WTC11 (cell line): ENCODE results near the gene CASP2. TPM values are rescaled to one million over a fixed set of nuclear protein-coding genes. Genes with fewer than 3 reads are reported as not detected.

Source experiments
- ATAC-seq: fragments of 200-7000 bp; cut with Tn5 transposase; 2 replicates; pipeline ENCODE4 v1.10.0; 2021; ENCODE audit warnings: mild to moderate bottlenecking, moderate library complexity
- CTCF ChIA-PET: fragments of 300-600 bp; sonication (Branson Sonifier 250); formaldehyde crosslinking; loops from one replicate; lab custom pipeline; 2021; ENCODE audit warnings: antibody characterized with exemption; lab: Charles Lee
- POLR2A ChIA-PET: fragments of 350-600 bp; sonication (Branson Sonifier 250); formaldehyde crosslinking; loops from one replicate; lab custom pipeline; 2021; ENCODE audit warnings: antibody characterized with exemption; lab: Charles Lee
- DNase-seq: peaks from one replicate; pipeline ENCODE4 v3.0.0; 2021; ENCODE audit warnings: low spot score
- H3K27ac Mint-ChIP-seq: 2 replicates; pipeline ENCODE4 v1.8.0; 2021; ENCODE audit warnings: mixed read lengths
- H3K27me3 Mint-ChIP-seq: 2 replicates; pipeline ENCODE4 v1.8.0; 2021; ENCODE audit warnings: low read depth, mild to moderate bottlenecking, moderate library complexity, mixed read lengths
- H3K36me3 Mint-ChIP-seq: 2 replicates; pipeline ENCODE4 v1.8.0; 2021; ENCODE audit warnings: mixed read lengths
- H3K4me1 Mint-ChIP-seq: 2 replicates; pipeline ENCODE4 v1.8.0; 2022; ENCODE audit warnings: mixed read lengths
- H3K4me3 Mint-ChIP-seq: 2 replicates; pipeline ENCODE4 v1.8.0; 2021; ENCODE audit warnings: mild to moderate bottlenecking, moderate library complexity, mixed read lengths
- H3K9me3 Mint-ChIP-seq: 2 replicates; pipeline ENCODE4 v1.8.0; 2021; ENCODE audit warnings: mixed read lengths
- FOXJ3 ChIP-seq: sonication (generic); formaldehyde crosslinking; IDR thresholded peaks from 2 replicates; pipeline ENCODE4 v1.9.0; 2021; ENCODE audit warnings: missing genetic modification reagents, mild to moderate bottlenecking, borderline replicate concordance
- FOXK1 ChIP-seq: sonication (generic); formaldehyde crosslinking; IDR thresholded peaks from 2 replicates; pipeline ENCODE4 v1.8.0; 2022; ENCODE audit warnings: mild to moderate bottlenecking, moderate library complexity, missing genetic modification reagents
- MYBL2 ChIP-seq: sonication (generic); formaldehyde crosslinking; IDR thresholded peaks from 2 replicates; pipeline ENCODE4 v1.8.1; 2023; ENCODE audit warnings: mild to moderate bottlenecking, moderate library complexity, missing genetic modification reagents
- NR1H2 ChIP-seq: sonication (generic); formaldehyde crosslinking; IDR thresholded peaks from 2 replicates; pipeline ENCODE4 v1.9.0; 2021; ENCODE audit warnings: mild to moderate bottlenecking, moderate library complexity, missing genetic modification reagents
- SOX15 ChIP-seq: fragments of 250-450 bp; sonication (Bioruptor Pico); IDR thresholded peaks from 2 replicates; pipeline ENCODE4 v1.9.0; 2021; ENCODE audit warnings: mild to moderate bottlenecking
- TEAD1 ChIP-seq: sonication (generic); formaldehyde crosslinking; IDR thresholded peaks from 2 replicates; pipeline ENCODE4 v1.8.0; 2022; ENCODE audit warnings: mild to moderate bottlenecking, missing genetic modification reagents
- ZBTB21 ChIP-seq: sonication (generic); formaldehyde crosslinking; IDR thresholded peaks from 2 replicates; pipeline ENCODE4 v1.8.1; 2023; ENCODE audit warnings: mild to moderate bottlenecking, missing genetic modification reagents, borderline replicate concordance
- ZNF219 ChIP-seq: sonication (generic); formaldehyde crosslinking; IDR thresholded peaks from 2 replicates; pipeline ENCODE4 v1.8.0; 2023; ENCODE audit warnings: missing genetic modification reagents, mild to moderate bottlenecking, borderline replicate concordance
- total RNA-seq: library from RNA; stranded (reverse); gene quantifications from 3 replicates; pipeline ENCODE4 v1.2.3, GENCODE V29; 2021
- TF ChIP-seq, protein P1 (sequence below): sonication (generic); formaldehyde crosslinking; IDR thresholded peaks from 2 replicates; pipeline ENCODE4 v1.8.0; 2022; ENCODE audit warnings: mild to moderate bottlenecking, missing genetic modification reagents
- TF ChIP-seq, protein P2 (sequence below): fragments of 250-450 bp; sonication (Bioruptor Pico); IDR thresholded peaks from 2 replicates; pipeline ENCODE4 v1.8.0; 2021; ENCODE audit warnings: mild to moderate bottlenecking
- TF ChIP-seq, protein P3 (sequence below): fragments of 250-450 bp; sonication (Bioruptor Pico); IDR thresholded peaks from 2 replicates; pipeline ENCODE4 v2.1.2; 2022; ENCODE audit warnings: mild to moderate bottlenecking, moderate library complexity
- TF ChIP-seq, protein P4 (sequence below): fragments of 250-450 bp; sonication (Bioruptor Pico); IDR thresholded peaks from 2 replicates; pipeline ENCODE4 v1.9.0; 2021; ENCODE audit warnings: moderate library complexity, mild to moderate bottlenecking, inconsistent platforms, borderline replicate concordance
- TF ChIP-seq, protein P5 (sequence below): fragments of 250-450 bp; sonication (Bioruptor Pico); conservative IDR thresholded peaks from 2 replicates; pipeline ENCODE4 v1.9.0; 2021; ENCODE audit warnings: mild to moderate bottlenecking
- TF ChIP-seq, protein P6 (sequence below): fragments of 200-600 bp; IDR thresholded peaks from 2 replicates; pipeline ENCODE4 v1.8.0; 2022; ENCODE audit warnings: antibody characterized with exemption

CASP2 gene
- total RNA-seq, 1 experiment from 2014 or later, result 35.4 TPM

DNA sequence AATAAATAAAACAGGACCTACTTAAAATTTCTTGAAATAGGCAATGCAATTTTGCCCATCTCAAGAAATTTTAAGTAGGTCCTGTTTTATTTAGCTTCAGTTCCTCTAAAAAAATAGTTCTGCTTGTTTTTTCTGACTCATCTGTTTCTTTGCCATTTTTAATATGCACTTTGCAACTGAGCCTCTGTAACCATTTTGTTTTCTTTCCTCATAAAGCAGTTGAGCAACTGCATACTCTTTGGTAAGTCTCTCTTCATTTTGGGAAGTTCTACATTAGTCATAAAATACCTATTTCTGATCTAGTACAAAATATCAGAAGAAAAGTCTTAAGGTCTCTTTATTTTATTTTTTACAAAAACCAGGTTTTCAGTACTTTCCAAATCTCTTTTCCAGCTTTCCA is 48.3 kb upstream of the CASP2 start:
- no peak for DNase-seq
- ChIA-PET CTCF (interaction anchor here (0.7 to 2.9 kb wide), 24 partner anchors 8 to 1092 kb away, joined by 3 to 26 read pairs (median 6); partner anchors contain the start of genes CASP2 and GSTK1), POLR2A (no interaction called here)
- Mint-ChIP-seq H3K36me3 (peaks cover 9% of the 10 kb centered on the region; the same call in 1 of the 2 replicates), H3K27me3 (peaks cover 27% of the 10 kb centered on the region), H3K9me3 (peaks cover 23% of the 10 kb centered on the region), H3K27ac (no peak overlapping the region), H3K4me1 (no peaks in the 10 kb centered on the region), H3K4me3 (no peak overlapping the region)
- no peak for ATAC-seq
- TF ChIP-seq FOXK1 (CRISPR knock-in tag) (no peak), SOX15 (CRISPR knock-in tag) (no peak), TEAD1 (CRISPR knock-in tag) (no peak), ZBTB21 (CRISPR knock-in tag) (no peak), FOXJ3 (CRISPR knock-in tag) (no peak), ZNF219 (CRISPR knock-in tag) (no peak)
- TF ChIP-seq, protein P1, sequence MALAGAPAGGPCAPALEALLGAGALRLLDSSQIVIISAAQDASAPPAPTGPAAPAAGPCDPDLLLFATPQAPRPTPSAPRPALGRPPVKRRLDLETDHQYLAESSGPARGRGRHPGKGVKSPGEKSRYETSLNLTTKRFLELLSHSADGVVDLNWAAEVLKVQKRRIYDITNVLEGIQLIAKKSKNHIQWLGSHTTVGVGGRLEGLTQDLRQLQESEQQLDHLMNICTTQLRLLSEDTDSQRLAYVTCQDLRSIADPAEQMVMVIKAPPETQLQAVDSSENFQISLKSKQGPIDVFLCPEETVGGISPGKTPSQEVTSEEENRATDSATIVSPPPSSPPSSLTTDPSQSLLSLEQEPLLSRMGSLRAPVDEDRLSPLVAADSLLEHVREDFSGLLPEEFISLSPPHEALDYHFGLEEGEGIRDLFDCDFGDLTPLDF, result no peak
- TF ChIP-seq, protein P2, sequence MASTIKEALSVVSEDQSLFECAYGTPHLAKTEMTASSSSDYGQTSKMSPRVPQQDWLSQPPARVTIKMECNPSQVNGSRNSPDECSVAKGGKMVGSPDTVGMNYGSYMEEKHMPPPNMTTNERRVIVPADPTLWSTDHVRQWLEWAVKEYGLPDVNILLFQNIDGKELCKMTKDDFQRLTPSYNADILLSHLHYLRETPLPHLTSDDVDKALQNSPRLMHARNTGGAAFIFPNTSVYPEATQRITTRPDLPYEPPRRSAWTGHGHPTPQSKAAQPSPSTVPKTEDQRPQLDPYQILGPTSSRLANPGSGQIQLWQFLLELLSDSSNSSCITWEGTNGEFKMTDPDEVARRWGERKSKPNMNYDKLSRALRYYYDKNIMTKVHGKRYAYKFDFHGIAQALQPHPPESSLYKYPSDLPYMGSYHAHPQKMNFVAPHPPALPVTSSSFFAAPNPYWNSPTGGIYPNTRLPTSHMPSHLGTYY (CRISPR knock-in tag), result no peak
- TF ChIP-seq, protein P3, sequence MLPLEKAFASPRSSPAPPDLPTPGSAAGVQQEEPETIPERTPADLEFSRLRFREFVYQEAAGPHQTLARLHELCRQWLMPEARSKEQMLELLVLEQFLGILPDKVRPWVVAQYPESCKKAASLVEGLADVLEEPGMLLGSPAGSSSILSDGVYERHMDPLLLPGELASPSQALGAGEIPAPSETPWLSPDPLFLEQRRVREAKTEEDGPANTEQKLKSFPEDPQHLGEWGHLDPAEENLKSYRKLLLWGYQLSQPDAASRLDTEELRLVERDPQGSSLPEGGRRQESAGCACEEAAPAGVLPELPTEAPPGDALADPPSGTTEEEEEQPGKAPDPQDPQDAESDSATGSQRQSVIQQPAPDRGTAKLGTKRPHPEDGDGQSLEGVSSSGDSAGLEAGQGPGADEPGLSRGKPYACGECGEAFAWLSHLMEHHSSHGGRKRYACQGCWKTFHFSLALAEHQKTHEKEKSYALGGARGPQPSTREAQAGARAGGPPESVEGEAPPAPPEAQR (CRISPR knock-in tag), result no peak

DNA sequence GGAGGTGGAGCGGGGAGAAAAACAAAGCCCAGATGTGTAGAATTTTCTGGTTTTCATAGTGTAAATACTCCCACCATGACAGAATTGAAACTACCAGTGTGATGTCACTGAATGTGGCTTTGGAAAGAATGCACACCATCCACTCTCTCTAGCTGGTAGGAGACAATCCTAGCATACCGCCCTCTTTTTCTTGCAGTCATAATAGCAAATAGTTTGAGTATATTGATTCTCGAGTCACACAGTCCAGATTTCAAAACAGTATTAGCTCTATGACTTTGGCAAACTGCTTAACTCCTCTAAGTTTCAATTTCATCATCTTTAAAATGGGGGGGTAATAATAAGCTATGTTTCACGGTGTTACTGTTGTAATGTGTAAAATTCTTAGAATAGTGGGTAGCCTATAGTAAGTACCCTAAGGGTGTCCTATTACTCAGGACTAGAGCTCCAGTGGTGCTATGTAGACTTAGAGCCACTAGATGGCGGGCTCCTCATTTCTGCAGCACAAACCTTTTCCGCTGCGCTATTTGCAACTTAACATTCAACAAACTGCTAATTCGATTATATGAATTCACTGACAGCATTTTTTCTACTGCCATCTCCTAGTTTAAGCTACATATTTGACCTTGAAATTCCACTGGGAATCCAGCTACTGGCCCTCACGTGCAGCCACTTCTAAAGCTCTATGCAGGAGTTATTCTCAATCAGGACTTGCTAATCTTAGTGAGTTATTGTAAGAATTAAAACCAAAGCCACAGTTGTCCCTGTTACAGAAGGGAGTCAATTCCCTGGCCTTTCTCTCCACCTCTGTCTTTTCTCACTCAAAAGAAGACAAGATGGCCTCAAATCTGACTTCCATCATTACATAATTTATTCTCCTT is 47.6 kb upstream of the CASP2 start:
- Mint-ChIP-seq H3K36me3 (peaks cover 9% of the 10 kb centered on the region; the same call in 1 of the 2 replicates), H3K4me1 (no peaks in the 10 kb centered on the region), H3K27ac (no peak overlapping the region), H3K27me3 (peaks cover 22% of the 10 kb centered on the region), H3K4me3 (no peak overlapping the region), H3K9me3 (peaks cover 18% of the 10 kb centered on the region)
- TF ChIP-seq, protein P4, sequence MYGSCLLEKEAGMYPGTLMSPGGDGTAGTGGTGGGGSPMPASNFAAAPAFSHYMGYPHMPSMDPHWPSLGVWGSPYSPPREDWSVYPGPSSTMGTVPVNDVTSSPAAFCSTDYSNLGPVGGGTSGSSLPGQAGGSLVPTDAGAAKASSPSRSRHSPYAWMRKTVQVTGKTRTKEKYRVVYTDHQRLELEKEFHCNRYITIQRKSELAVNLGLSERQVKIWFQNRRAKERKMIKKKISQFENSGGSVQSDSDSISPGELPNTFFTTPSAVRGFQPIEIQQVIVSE (CRISPR knock-in tag), result no peak
- TF ChIP-seq, protein P5, sequence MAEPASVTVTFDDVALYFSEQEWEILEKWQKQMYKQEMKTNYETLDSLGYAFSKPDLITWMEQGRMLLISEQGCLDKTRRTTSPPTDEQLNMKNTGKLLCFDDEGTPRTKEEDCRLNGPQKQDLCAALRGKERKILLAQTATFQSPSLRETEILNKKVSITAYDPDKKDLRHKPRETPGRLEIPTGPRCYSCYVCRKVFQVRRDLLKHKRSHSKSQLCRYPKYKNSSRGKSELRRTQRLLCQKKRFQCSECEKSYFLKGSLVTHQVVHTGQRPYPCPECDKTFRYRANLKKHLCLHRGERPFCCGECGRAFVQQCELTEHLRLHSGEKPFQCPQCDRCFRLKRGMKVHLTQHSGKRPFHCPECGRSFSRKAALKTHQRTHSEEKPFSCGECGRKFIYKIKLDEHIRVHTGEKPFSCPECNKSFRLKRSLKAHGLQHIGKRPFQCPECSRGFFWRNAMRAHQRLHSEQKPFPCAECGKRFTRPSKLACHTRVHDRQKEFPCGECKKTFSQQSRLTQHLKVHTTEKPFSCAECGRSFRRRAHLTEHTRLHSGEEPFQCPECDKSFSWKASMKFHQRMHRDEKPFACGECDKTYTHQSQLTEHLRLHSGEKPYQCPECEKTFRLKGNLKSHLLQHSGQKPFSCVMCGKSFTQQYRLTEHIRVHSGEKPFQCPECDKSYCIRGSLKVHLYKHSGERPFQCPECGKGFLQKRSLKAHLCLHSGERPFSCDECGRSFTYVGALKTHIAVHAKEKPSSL (CRISPR knock-in tag), result no peak
- no peak for TF ChIP-seq MYBL2 (CRISPR knock-in tag)
- TF ChIP-seq, protein P6, sequence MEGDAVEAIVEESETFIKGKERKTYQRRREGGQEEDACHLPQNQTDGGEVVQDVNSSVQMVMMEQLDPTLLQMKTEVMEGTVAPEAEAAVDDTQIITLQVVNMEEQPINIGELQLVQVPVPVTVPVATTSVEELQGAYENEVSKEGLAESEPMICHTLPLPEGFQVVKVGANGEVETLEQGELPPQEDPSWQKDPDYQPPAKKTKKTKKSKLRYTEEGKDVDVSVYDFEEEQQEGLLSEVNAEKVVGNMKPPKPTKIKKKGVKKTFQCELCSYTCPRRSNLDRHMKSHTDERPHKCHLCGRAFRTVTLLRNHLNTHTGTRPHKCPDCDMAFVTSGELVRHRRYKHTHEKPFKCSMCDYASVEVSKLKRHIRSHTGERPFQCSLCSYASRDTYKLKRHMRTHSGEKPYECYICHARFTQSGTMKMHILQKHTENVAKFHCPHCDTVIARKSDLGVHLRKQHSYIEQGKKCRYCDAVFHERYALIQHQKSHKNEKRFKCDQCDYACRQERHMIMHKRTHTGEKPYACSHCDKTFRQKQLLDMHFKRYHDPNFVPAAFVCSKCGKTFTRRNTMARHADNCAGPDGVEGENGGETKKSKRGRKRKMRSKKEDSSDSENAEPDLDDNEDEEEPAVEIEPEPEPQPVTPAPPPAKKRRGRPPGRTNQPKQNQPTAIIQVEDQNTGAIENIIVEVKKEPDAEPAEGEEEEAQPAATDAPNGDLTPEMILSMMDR, result peak; percentile 83
- no peak for TF ChIP-seq NR1H2
- POLR2A ChIA-PET, result no interaction called here
- DNase-seq (peak; percentile 70), ATAC-seq (peak; percentile 99)
- CTCF ChIA-PET, result interaction anchor here (0.6 to 2.9 kb wide), 50 partner anchors 9 to 1091 kb away, joined by 3 to 26 read pairs (median 4); partner anchors contain the start of genes CASP2, CLCN1, EPHA1 and GSTK1
